Activated T-helper 1 cell treated with anti-CD3 and anti-CD28 coated beads, Interleukin-12 subunit alpha, Interleukin-12 subunit beta, Interleukin-2, Interleukin-4 antibody, amounts not matched to agents 30 ng/mL and 10 ng/mL and 1 ng/mL, durations not matched to agents 14 hours and 24 hours and 36 hours (primary cell): ENCODE results near the gene GALNT9. TPM values are rescaled to one million over a fixed set of nuclear protein-coding genes. Genes with fewer than 3 reads are reported as not detected.
"Not testable (repeated sequence)": the region's sequence is repeated elsewhere in the genome, so short reads cannot be mapped to it uniquely, and the experiment has no call there.

Experiments
- DNase-seq: peaks from one replicate; pipeline ENCODE4 v3.0.0; 2021; ENCODE audit warnings: low spot score
- H3K27ac Mint-ChIP-seq: one replicate; pipeline ENCODE4 v1.8.0; 2021; ENCODE audit warnings: mild to moderate bottlenecking, mixed read lengths
- H3K27me3 Mint-ChIP-seq: one replicate; pipeline ENCODE4 v1.8.0; 2022; ENCODE audit warnings: mild to moderate bottlenecking, moderate library complexity, mixed read lengths; ENCODE audit not compliant: insufficient read depth
- H3K36me3 Mint-ChIP-seq: one replicate; pipeline ENCODE4 v1.8.0; 2021; ENCODE audit warnings: low read depth, mixed read lengths
- H3K4me1 Mint-ChIP-seq: one replicate; pipeline ENCODE4 v1.8.0; 2021; ENCODE audit warnings: low read depth, mixed read lengths
- H3K4me3 Mint-ChIP-seq: one replicate; pipeline ENCODE4 v1.8.0; 2021; ENCODE audit warnings: mild to moderate bottlenecking, moderate library complexity, mixed read lengths
- H3K9me3 Mint-ChIP-seq: one replicate; pipeline ENCODE4 v1.8.0; 2021; ENCODE audit warnings: mixed read lengths
- intact Hi-C: fragments of 100-400 bp; cut with micrococcal nuclease; formaldehyde crosslinking; loops from one replicate; pipeline ENCODE4 v1.15.1; 2024
- total RNA-seq: library from RNA; stranded (reverse); gene quantifications from 2 replicates; pipeline ENCODE4 v1.2.3, GENCODE V29; 2022

The GALNT9 gene
- total RNA-seq, 1 donor from 2014 or later: not detected

- H3K27me3 Mint-ChIP-seq: peaks cover 9% of the 10 kb centered on the region
- peak; percentile 35 for DNase-seq
- no peak overlapping the region for H3K27ac Mint-ChIP-seq
- H3K9me3 Mint-ChIP-seq: no peaks in the 10 kb centered on the region
- H3K4me1 Mint-ChIP-seq: peaks cover 7% of the 10 kb centered on the region
- no peak overlapping the region for H3K4me3 Mint-ChIP-seq
- no peaks in the 10 kb centered on the region for H3K36me3 Mint-ChIP-seq
- intact Hi-C loops: no loop called here
Observed at GRCh38 chr12:132222096-132222807, 107.1 kb downstream of the GALNT9 start.

- not testable (repeated sequence) for H3K4me1 Mint-ChIP-seq, H3K36me3 Mint-ChIP-seq, H3K4me3 Mint-ChIP-seq, H3K9me3 Mint-ChIP-seq, H3K27ac Mint-ChIP-seq, DNase-seq, H3K27me3 Mint-ChIP-seq
- intact Hi-C loops: loop anchor here (1.0 kb wide), 2 partner anchors 30 to 65 kb away; no protein-coding TSS in a partner anchor
Observed at GRCh38 chr12:132219761-132220160, 109.6 kb downstream of the GALNT9 start.

- Mint-ChIP-seq H3K27me3 (peaks cover 9% of the 10 kb centered on the region), H3K4me3 (no peak overlapping the region), H3K27ac (no peak overlapping the region), H3K9me3 (no peaks in the 10 kb centered on the region), H3K4me1 (peaks cover 7% of the 10 kb centered on the region), H3K36me3 (no peaks in the 10 kb centered on the region)
- intact Hi-C loops: loop anchor here (1.0 kb wide), 2 partner anchors 30 to 65 kb away; no protein-coding TSS in a partner anchor
- no peak for DNase-seq
Observed at GRCh38 chr12:132219323-132219722, 110.1 kb downstream of the GALNT9 start.

GRCh38 chr12:132218915-132219314 is 110.5 kb downstream of the GALNT9 start:
- Mint-ChIP-seq H3K27ac (no peak overlapping the region), H3K27me3 (peaks cover 9% of the 10 kb centered on the region), H3K36me3 (no peaks in the 10 kb centered on the region), H3K9me3 (no peaks in the 10 kb centered on the region), H3K4me1 (peaks cover 7% of the 10 kb centered on the region), H3K4me3 (no peak overlapping the region)
- peak; percentile 19 for DNase-seq
- intact Hi-C loops: loop anchor here (1.0 kb wide), 2 partner anchors 30 to 65 kb away; no protein-coding TSS in a partner anchor

- Mint-ChIP-seq H3K9me3 (peaks cover under 1% of the 10 kb centered on the region), H3K36me3 (no peaks in the 10 kb centered on the region), H3K4me1 (peaks cover 8% of the 10 kb centered on the region), H3K4me3 (no peak overlapping the region), H3K27ac (no peak overlapping the region), H3K27me3 (peaks cover 9% of the 10 kb centered on the region)
- no peak for DNase-seq
- intact Hi-C loops: no loop called here
Observed at GRCh38 chr12:132218527-132218875, 110.9 kb downstream of the GALNT9 start.

GRCh38 chr12:132217800-132218526 is 111.4 kb downstream of the GALNT9 start:
- intact Hi-C loops: no loop called here
- Mint-ChIP-seq H3K9me3 (peaks cover 5% of the 10 kb centered on the region), H3K4me1 (peaks cover 12% of the 10 kb centered on the region), H3K27ac (no peak overlapping the region), H3K27me3 (peaks cover 9% of the 10 kb centered on the region), H3K36me3 (no peaks in the 10 kb centered on the region), H3K4me3 (no peak overlapping the region)
- no peak for DNase-seq

GRCh38 chr12:132217371-132217770 is 112.0 kb downstream of the GALNT9 start:
- H3K27me3 Mint-ChIP-seq: peaks cover 9% of the 10 kb centered on the region
- H3K36me3 Mint-ChIP-seq: no peaks in the 10 kb centered on the region
- H3K4me3 Mint-ChIP-seq: no peak overlapping the region
- H3K9me3 Mint-ChIP-seq: peaks cover 5% of the 10 kb centered on the region
- H3K4me1 Mint-ChIP-seq: peaks cover 10% of the 10 kb centered on the region
- H3K27ac Mint-ChIP-seq: no peak overlapping the region
- DNase-seq: no peak
- intact Hi-C loops: no loop called here

GRCh38 chr12:132216354-132216987 is 112.9 kb downstream of the GALNT9 start:
- Mint-ChIP-seq H3K9me3 (peaks cover 5% of the 10 kb centered on the region), H3K27ac (no peak overlapping the region), H3K27me3 (peaks cover 9% of the 10 kb centered on the region), H3K4me3 (no peak overlapping the region), H3K4me1 (peaks cover 5% of the 10 kb centered on the region), H3K36me3 (no peaks in the 10 kb centered on the region)
- intact Hi-C loops: no loop called here
- DNase-seq: no peak

- peaks cover 5% of the 10 kb centered on the region for H3K9me3 Mint-ChIP-seq
- H3K36me3 Mint-ChIP-seq: no peaks in the 10 kb centered on the region
- H3K4me3 Mint-ChIP-seq: no peak overlapping the region
- H3K27me3 Mint-ChIP-seq: peaks cover 6% of the 10 kb centered on the region
- peaks cover 5% of the 10 kb centered on the region for H3K4me1 Mint-ChIP-seq
- H3K27ac Mint-ChIP-seq: no peak overlapping the region
- intact Hi-C loops: no loop called here
- no peak for DNase-seq
Observed at GRCh38 chr12:132215299-132215989, 113.9 kb downstream of the GALNT9 start.

GRCh38 chr12:132214891-132215290 is 114.5 kb downstream of the GALNT9 start:
- intact Hi-C loops: no loop called here
- Mint-ChIP-seq H3K27ac (no peak overlapping the region), H3K9me3 (peaks cover 5% of the 10 kb centered on the region), H3K27me3 (peaks cover 3% of the 10 kb centered on the region), H3K36me3 (no peaks in the 10 kb centered on the region), H3K4me3 (no peak overlapping the region), H3K4me1 (peaks cover 5% of the 10 kb centered on the region)
- no peak for DNase-seq

GRCh38 chr12:132214161-132214476 is 115.3 kb downstream of the GALNT9 start:
- DNase-seq: no peak
- intact Hi-C loops: no loop called here
- H3K27me3 Mint-ChIP-seq: peaks cover 3% of the 10 kb centered on the region
- no peak overlapping the region for H3K27ac Mint-ChIP-seq
- no peaks in the 10 kb centered on the region for H3K36me3 Mint-ChIP-seq
- H3K9me3 Mint-ChIP-seq: peaks cover 5% of the 10 kb centered on the region
- no peak overlapping the region for H3K4me3 Mint-ChIP-seq
- H3K4me1 Mint-ChIP-seq: peaks cover 5% of the 10 kb centered on the region

- intact Hi-C loops: no loop called here
- peaks cover 5% of the 10 kb centered on the region for H3K4me1 Mint-ChIP-seq
- no peak overlapping the region for H3K4me3 Mint-ChIP-seq
- DNase-seq: no peak
- H3K9me3 Mint-ChIP-seq: peaks cover 5% of the 10 kb centered on the region
- peaks cover 3% of the 10 kb centered on the region for H3K27me3 Mint-ChIP-seq
- no peak overlapping the region for H3K27ac Mint-ChIP-seq
- no peaks in the 10 kb centered on the region for H3K36me3 Mint-ChIP-seq
Observed at GRCh38 chr12:132213359-132214160, 115.8 kb downstream of the GALNT9 start.
